Activated CD4-positive, CD25-positive, alpha-beta regulatory T cell treated with anti-CD3 and anti-CD28 coated beads, Interleukin-2, amount 50 U/mL, for 16 hours (primary cell): Measurements from ENCODE around the gene NUBP2.
"Not testable (repeated sequence)": the region's sequence is repeated elsewhere in the genome, so short reads cannot be mapped to it uniquely, and the experiment has no call there.

ENCODE experiments used
- DNase-seq: peaks from one replicate; pipeline ENCODE4 v3.0.0-alpha.2; 2020; ENCODE audit warnings: low read depth, low spot score

The NUBP2 gene

GRCh38 chr16:1784977-1785845 is 2.5 kb downstream of the NUBP2 start:
- DNase-seq = no peak

GRCh38 chr16:1785846-1786170 is 3.0 kb downstream of the NUBP2 start:
- DNase-seq = no peak

- no peak for DNase-seq
Measured at GRCh38 chr16:1786242-1787055, 3.7 kb downstream of the NUBP2 start.

GRCh38 chr16:1787056-1787321 is 4.2 kb downstream of the NUBP2 start:
- DNase-seq = no peak

- no peak for DNase-seq
Measured at GRCh38 chr16:1787322-1788094, 4.7 kb downstream of the NUBP2 start.

GRCh38 chr16:1788095-1788707 is 5.4 kb downstream of the NUBP2 start:
- DNase-seq = no peak

GRCh38 chr16:1788708-1789100 is 5.9 kb downstream of the NUBP2 start:
- no peak for DNase-seq

- DNase-seq = no peak
Measured at GRCh38 chr16:1789643-1790045, 6.9 kb downstream of the NUBP2 start.

- no peak for DNase-seq
Measured at GRCh38 chr16:1790261-1790610, 7.5 kb downstream of the NUBP2 start.

- no peak for DNase-seq
Measured at GRCh38 chr16:1790611-1791255, 8.0 kb downstream of the NUBP2 start.

- no peak for DNase-seq
Measured at GRCh38 chr16:1791256-1791942, 8.6 kb downstream of the NUBP2 start.

GRCh38 chr16:1791943-1792812 is 9.4 kb downstream of the NUBP2 start:
- DNase-seq = no peak

GRCh38 chr16:1792836-1793577 is 10.2 kb downstream of the NUBP2 start:
- no peak for DNase-seq

GRCh38 chr16:1793578-1794220 is 10.9 kb downstream of the NUBP2 start, which contains the start of gene IGFALS:
Gene IGFALS (minus strand): TSS chr16:1793705. CDS start chr16:1793652, 53 bp downstream.
- no peak for DNase-seq

GRCh38 chr16:1794221-1794871 is 11.6 kb downstream of the NUBP2 start:
- no peak for DNase-seq

GRCh38 chr16:1794908-1795666 is 12.3 kb downstream of the NUBP2 start:
- no peak for DNase-seq

- DNase-seq = not testable (repeated sequence)
Measured at GRCh38 chr16:1799263-1799662, 16.5 kb downstream of the NUBP2 start.
